Liver (tissue), 3 donors: ENCODE measurements around the gene ADPRS.

Experiments
- ATF3 ChIP-seq: IDR thresholded peaks from 2 replicates; pipeline ENCODE4 v1.6.1; 2016; ENCODE audit warnings: antibody characterized with exemption
- CTCF ChIP-seq: fragments of 150-350 bp; IDR thresholded peaks from 2 replicates; pipeline ENCODE4 v1.5.1; 2017; ENCODE audit warnings: improper control_type of control experiment, low read depth, low read length; ENCODE audit not compliant: missing input control
- EGR1 ChIP-seq, 2 donors: IDR thresholded peaks; 2 replicates each; pipeline ENCODE4 v1.6.1; 2016 to 2018; ENCODE audit warnings: antibody characterized with exemption in 2 of 2, low read depth in 2 of 2
- SP1 ChIP-seq: IDR thresholded peaks from 2 replicates; pipeline ENCODE4 v1.6.1; 2018; ENCODE audit warnings: antibody characterized with exemption, mild to moderate bottlenecking
- TAF1 ChIP-seq: conservative IDR thresholded peaks from 2 replicates; pipeline ENCODE4 v1.6.1; 2016; ENCODE audit warnings: antibody characterized with exemption, mild to moderate bottlenecking
- donor health status: healthy.
- donor health status: healthy.

- TF ChIP-seq CTCF (no peak), TAF1 (no peak), EGR1 (IDR thresholded peaks at IDR 0.05; ENCODE audit: low read depth in 2 of 2) (no peak), SP1 (no peak), ATF3 (no peak)
These were observed 4.1 kb upstream of the ADPRS start for GRCh38 chr1:36084497-36085115.
